H1 (cell line): ENCODE results near the gene IFT81. TPM values are rescaled to one million over a fixed set of nuclear protein-coding genes. Genes with fewer than 3 reads are reported as not detected.

Experiments
- CTCF ChIA-PET: fragments of 300-600 bp; sonication (Branson Sonifier 250); formaldehyde crosslinking; loops from one replicate; lab custom pipeline; 2021; ENCODE audit not compliant: partially characterized antibody; lab: Charles Lee
- POLR2A ChIA-PET: fragments of 300-600 bp; sonication (Branson Sonifier 250); formaldehyde crosslinking; loops from one replicate; lab custom pipeline; 2021; ENCODE audit warnings: inconsistent platforms; ENCODE audit not compliant: partially characterized antibody; lab: Charles Lee
- DNase-seq, 2 experiments: peaks; one replicate each; pipeline versions ENCODE4 v3.0.0 to v3.0.0-alpha.2; 2010 to 2022; ENCODE audit warnings: low spot score in 2 of 2, low read depth in 1 of 2, mixed read lengths in 1 of 2
- FAIRE-seq: peaks from 2 replicates; lab custom pipeline; 2011; peaks lifted over from hg19 to GRCh38; lab: Jason Lieb, UNC
- H2AFZ ChIP-seq: 2 replicates; pipeline ENCODE4 v1.8.1; 2012; ENCODE audit warnings: low read length, inconsistent platforms
- H2AK5ac ChIP-seq: 2 replicates; pipeline ENCODE4 v1.6.1; 2013; ENCODE audit warnings: low read depth, low read length
- H2BK120ac ChIP-seq: replicated peaks from 2 replicates; pipeline ENCODE3; 2013; ENCODE audit warnings: low read depth, low read length, inconsistent platforms
- H2BK12ac ChIP-seq: 2 replicates; pipeline ENCODE4 v1.6.1; 2013; ENCODE audit warnings: low read depth, low read length
- H2BK15ac ChIP-seq: 2 replicates; pipeline ENCODE4 v1.6.1; 2013; ENCODE audit warnings: low read length
- H2BK20ac ChIP-seq: 2 replicates; pipeline ENCODE4 v1.6.1; 2013; ENCODE audit warnings: low read length
- H2BK5ac ChIP-seq: 2 replicates; pipeline ENCODE4 v1.6.1; 2013; ENCODE audit warnings: low read depth, low read length
- H3K14ac ChIP-seq: 2 replicates; pipeline ENCODE4 v1.6.1; 2013; ENCODE audit warnings: inconsistent platforms; ENCODE audit not compliant: insufficient read length
- H3K18ac ChIP-seq: 2 replicates; pipeline ENCODE4 v1.6.1; 2013; ENCODE audit warnings: low read length; ENCODE audit errors: extremely low read depth
- H3K23ac ChIP-seq: 2 replicates; pipeline ENCODE4 v1.6.1; 2013; ENCODE audit warnings: inconsistent platforms; ENCODE audit not compliant: insufficient read length
- H3K23me2 ChIP-seq: 2 replicates; pipeline ENCODE4 v1.6.1; 2013; ENCODE audit warnings: low read depth, low read length
- H3K27ac ChIP-seq: 2 replicates; pipeline ENCODE4 v1.6.1; 2011; ENCODE audit warnings: low read depth, low read length, inconsistent platforms
- H3K27me3 ChIP-seq, 4 experiments: replicated peaks in 1 of 4; 1 replicate in 1 of 4; 2 replicates in 3 of 4; pipeline versions ENCODE4 v1.6.1 to v1.8.1; 2011 to 2013; ENCODE audit warnings: low read length in 3 of 4, mild to moderate bottlenecking in 3 of 4, inconsistent platforms in 2 of 4, mixed read lengths in 2 of 4, moderate library complexity in 1 of 4; ENCODE audit not compliant: control insufficient read depth in 3 of 4, insufficient read depth in 3 of 4; ENCODE audit errors: extremely low read depth in 1 of 4
- H3K36me3 ChIP-seq, 4 experiments: 2 replicates each; pipeline versions ENCODE4 v1.6.1 to v1.8.1; 2011 to 2013; ENCODE audit warnings: mild to moderate bottlenecking in 4 of 4, low read length in 3 of 4, moderate library complexity in 2 of 4, control low read depth in 1 of 4, inconsistent platforms in 1 of 4; ENCODE audit not compliant: insufficient read depth in 4 of 4, control insufficient read depth in 2 of 4
- H3K4ac ChIP-seq: replicated peaks from 2 replicates; pipeline ENCODE3; 2013; ENCODE audit warnings: low read length, low read depth, mixed read lengths, inconsistent platforms; ENCODE audit not compliant: insufficient read length
- H3K4me1 ChIP-seq, 4 experiments: replicated peaks in 1 of 4; 1 replicate in 1 of 4; 2 replicates in 3 of 4; pipeline versions ENCODE4 v1.6.1 to v1.8.1; 2011 to 2013; ENCODE audit warnings: low read length in 3 of 4, inconsistent platforms in 2 of 4, mixed read lengths in 1 of 4; ENCODE audit not compliant: insufficient read depth in 4 of 4, control insufficient read depth in 3 of 4
- H3K4me2 ChIP-seq, 2 experiments: 2 replicates each; pipeline versions ENCODE4 v1.6.1 to v1.8.1; 2011 to 2013; ENCODE audit warnings: low read depth in 2 of 2, low read length in 2 of 2, control low read depth in 1 of 2, inconsistent platforms in 1 of 2, mild to moderate bottlenecking in 1 of 2; ENCODE audit not compliant: insufficient read depth in 1 of 2
- H3K4me3 ChIP-seq, 4 experiments: fragments of 200-600, 300-600 bp in 1 of 4; sonication (generic), shearing (Covaris generic), sonication (Bioruptor Twin) in 1 of 4; 2 replicates each; pipeline versions ENCODE4 v1.5.1 to v1.8.1; 2011 to 2016; ENCODE audit warnings: low read length in 4 of 4, low read depth in 3 of 4, control low read depth in 2 of 4, inconsistent platforms in 2 of 4, mild to moderate bottlenecking in 2 of 4, mixed read lengths in 1 of 4, moderate library complexity in 1 of 4; ENCODE audit not compliant: insufficient read depth in 2 of 4; ENCODE audit errors: extremely low read depth in 1 of 4
- H3K56ac ChIP-seq: replicated peaks from 2 replicates; pipeline ENCODE3; 2013; ENCODE audit warnings: low read depth, mild to moderate bottlenecking, mixed read lengths, low read length, inconsistent platforms; ENCODE audit not compliant: insufficient read length
- H3K79me1 ChIP-seq: 2 replicates; pipeline ENCODE4 v1.6.1; 2013; ENCODE audit warnings: low read depth, low read length, control low read depth
- H3K79me2 ChIP-seq, 2 experiments: 2 replicates each; pipeline versions ENCODE4 v1.6.1 to v1.8.1; 2012 to 2013; ENCODE audit warnings: low read length in 2 of 2, mild to moderate bottlenecking in 2 of 2, inconsistent platforms in 1 of 2; ENCODE audit not compliant: insufficient read depth in 2 of 2, control insufficient read depth in 1 of 2
- H3K9ac ChIP-seq, 4 experiments: replicated peaks in 1 of 4; 1 replicate in 1 of 4; 2 replicates in 3 of 4; pipeline versions ENCODE4 v1.6.1 to v1.8.1; 2011 to 2013; ENCODE audit warnings: low read depth in 3 of 4, low read length in 3 of 4, control low read depth in 2 of 4, mild to moderate bottlenecking in 2 of 4, moderate library complexity in 2 of 4, inconsistent platforms in 1 of 4; ENCODE audit errors: extremely low read depth in 1 of 4
- H3K9me3 ChIP-seq, 2 experiments: 2 replicates each; pipeline versions ENCODE4 v1.6.1 to v1.8.1; 2012 to 2013; ENCODE audit warnings: mild to moderate bottlenecking in 2 of 2, moderate library complexity in 2 of 2, control low read depth in 1 of 2, inconsistent platforms in 1 of 2, low read depth in 1 of 2, low read length in 1 of 2, mixed read lengths in 1 of 2; ENCODE audit not compliant: insufficient read depth in 2 of 2
- H4K20me1 ChIP-seq, 2 experiments: replicated peaks in 1 of 2; 2 replicates each; pipeline versions ENCODE3 to v1.8.1; 2011 to 2013; ENCODE audit warnings: inconsistent platforms in 2 of 2, low read length in 2 of 2, mild to moderate bottlenecking in 1 of 2; ENCODE audit not compliant: insufficient read depth in 2 of 2, control insufficient read depth in 1 of 2
- H4K5ac ChIP-seq: 2 replicates; pipeline ENCODE4 v1.6.1; 2013; ENCODE audit warnings: low read length, low read depth, mixed read lengths, inconsistent platforms; ENCODE audit not compliant: insufficient read length
- H4K8ac ChIP-seq: 2 replicates; pipeline ENCODE4 v1.8.0; 2013; ENCODE audit warnings: mild to moderate bottlenecking, moderate library complexity, low read length, inconsistent platforms; ENCODE audit not compliant: insufficient read depth; ENCODE audit errors: extremely low read depth
- H4K91ac ChIP-seq: replicated peaks from 2 replicates; pipeline ENCODE3; 2013; ENCODE audit warnings: low read length, mixed read lengths, inconsistent platforms; ENCODE audit not compliant: insufficient read length
- HDAC6 ChIP-seq: IDR thresholded peaks from one replicate; pipeline ENCODE4 v1.7.1; 2012; ENCODE audit warnings: low read depth, mild to moderate bottlenecking, inconsistent platforms, low read length, moderate library complexity
- JUND ChIP-seq: IDR thresholded peaks from 2 replicates; pipeline ENCODE4 v1.6.1; 2011; ENCODE audit warnings: mild to moderate bottlenecking, improper control_type of control experiment, low read length
- POU5F1 ChIP-seq: IDR thresholded peaks from 2 replicates; pipeline ENCODE4 v1.6.1; 2011; ENCODE audit warnings: low read depth, mild to moderate bottlenecking, low read length, moderate library complexity
- SP1 ChIP-seq: IDR thresholded peaks from 2 replicates; pipeline ENCODE4 v1.6.1; 2011; ENCODE audit warnings: low read depth, low read length
- WGBS, 2 experiments: shearing (Covaris generic) in 1 of 2; methylation state at CpG; one replicate each; pipeline versions ENCODE4 v1.1.6 to v1.1.7; 2013 to 2015; ENCODE audit warnings: low lambda C conversion rate in 2 of 2, mixed read lengths in 2 of 2, inconsistent platforms in 1 of 2, low coverage in 1 of 2, missing lambda C conversion rate in 1 of 2; ENCODE audit not compliant: insufficient replicate concordance in 2 of 2, insufficient coverage in 1 of 2, insufficient read length in 1 of 2; ENCODE audit errors: extremely low coverage in 1 of 2, missing lambda C conversion rate in 1 of 2; 5-methylcytosine and 5-hydroxymethylcytosine counted together
- polyA plus RNA-seq, 7 experiments: library from polyadenylated mRNA; depleted of rRNA in 3 of 7; stranded (reverse) in 5 of 7; unstranded in 2 of 7; fragments of >200 nt in 5 of 7; fragments of 200-250 nt in 2 of 7; gene quantifications; 1 replicate in 5 of 7; 2 replicates in 1 of 7; 4 replicates in 1 of 7; pipeline versions ENCODE4 v1.2.1 to v1.2.3, GENCODE V29; 2011 to 2013; ENCODE audit warnings: missing spikeins in 2 of 7, mixed read lengths in 2 of 7
- total RNA-seq: library from RNA; stranded (reverse); fragmentation: NEBNext Ultra II Directional; extraction: Animal tissue kit (Norgen Biotek cat#: 25700); gene quantifications from 2 replicates; pipeline ENCODE4 v1.2.1, GENCODE V29; 2021

IFT81 gene
- total and polyA plus RNA-seq, 2 of the 8 experiments (the other 6 are each of a cell fraction or from before 2014, with no cell fraction given), result 4.1 to 14.5 TPM

DNA sequence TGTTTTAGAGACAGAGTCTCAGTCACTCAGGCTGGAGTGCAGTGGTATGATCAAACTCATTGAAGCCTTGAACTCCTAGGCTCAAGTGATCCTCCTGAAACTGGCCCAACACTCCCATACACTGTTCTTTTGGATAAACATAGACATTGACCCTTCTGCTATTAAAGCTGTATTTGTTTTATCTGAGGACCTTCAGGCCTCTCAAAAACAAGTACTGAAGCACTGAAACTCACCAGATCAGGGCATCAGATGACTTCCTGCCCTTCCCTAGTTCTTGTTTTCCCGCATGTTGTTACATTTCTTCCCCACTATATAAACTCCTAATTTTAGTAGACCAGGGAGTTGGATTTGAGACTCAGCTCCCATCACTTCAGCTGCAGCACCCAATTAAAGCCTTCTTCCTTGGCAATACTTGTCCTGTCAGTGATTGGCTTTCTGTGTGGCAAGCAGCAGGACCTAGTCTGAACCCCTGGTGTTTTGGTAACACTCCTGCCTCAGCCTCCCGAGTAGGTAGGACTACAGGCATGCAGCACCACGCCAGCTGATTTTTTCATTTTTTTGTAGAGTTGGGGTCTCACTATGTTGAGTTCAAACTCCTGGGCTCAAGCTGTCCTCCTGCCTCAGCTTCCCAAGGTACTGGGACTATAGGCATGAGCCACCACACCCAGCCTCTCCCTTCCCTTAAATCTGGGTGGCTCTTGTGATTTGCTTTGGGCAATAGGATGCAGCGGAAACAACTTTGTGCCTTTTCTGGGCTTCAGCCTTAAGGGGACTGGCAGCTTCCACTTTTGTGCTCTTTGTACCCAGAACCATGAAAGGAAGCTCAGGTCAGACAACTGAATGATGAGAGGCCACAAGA is 12.5 kb upstream of the IFT81 start:
- H2AFZ ChIP-seq, result no peak overlapping the region
- H3K4me1 ChIP-seq, result peaks cover 0 to 4% (median under 1%) of the 10 kb centered on the region in 4 experiments; a peak in 2 of 7 replicates
- WGBS, 2 experiments, result 74% methylated on average over 4 of the region's 4 CpGs; no CpG with 5 or more reads in 1 of the 2 experiments
- H3K4me3 ChIP-seq, result no peak overlapping the region
- 0 out of 4 replicates have a peak, but pooled peaks cover 0 to 3% of the 10 kb centered on the region in 2 experiments for H3K9me3 ChIP-seq
- no peaks in the 10 kb centered on the region for H3K36me3 ChIP-seq
- H3K18ac ChIP-seq, result no peak overlapping the region
- H3K23me2 ChIP-seq, result no peaks in the 10 kb centered on the region
- no peaks in the 10 kb centered on the region for H4K20me1 ChIP-seq
- H2AK5ac ChIP-seq, result no peak overlapping the region
- H3K14ac ChIP-seq, result no peak overlapping the region
- H4K8ac ChIP-seq, result no peak overlapping the region
- FAIRE-seq (no peak), DNase-seq (no peak)
- H3K56ac ChIP-seq, result no peak overlapping the region
- H4K5ac ChIP-seq, result no peak overlapping the region
- no peak overlapping the region for H3K4ac ChIP-seq
- H2BK15ac ChIP-seq, result peak overlapping the region; percentile 53; the same call in 1 of the 2 replicates
- H3K27me3 ChIP-seq, result no peaks in the 10 kb centered on the region
- H4K91ac ChIP-seq, result no peak overlapping the region
- H2BK20ac ChIP-seq, result no peak overlapping the region
- POLR2A ChIA-PET, result no interaction called here
- CTCF ChIA-PET, result interaction anchor here (0.9 to 2.9 kb wide), 3 partner anchors 9 to 133 kb away, joined by 5 to 28 read pairs (median 7); no protein-coding TSS in a partner anchor
- TF ChIP-seq POU5F1 (no peak), HDAC6 (no peak), JUND (no peak), SP1 (no peak)
- H3K79me2 ChIP-seq, result no peaks in the 10 kb centered on the region
- no peak overlapping the region for H2BK5ac ChIP-seq
- H2BK120ac ChIP-seq, result no peak overlapping the region
- no peak overlapping the region; a peak in 1 of 7 replicates for H3K9ac ChIP-seq
- H3K23ac ChIP-seq, result no peak overlapping the region
- H3K27ac ChIP-seq, result no peak overlapping the region
- no peak overlapping the region for H2BK12ac ChIP-seq
- H3K4me2 ChIP-seq, result no peak overlapping the region
- no peaks in the 10 kb centered on the region for H3K79me1 ChIP-seq
